ENCODE data around the gene PBX1.

GRCh38 chr1:164586591-164586990 is 27.6 kb downstream of the PBX1 start:
- TF ChIP-seq POLR2A (IDR thresholded peaks at IDR 0.05) (no peak), CTCF (IDR thresholded peaks at IDR 0.05) (no peak)
